Retina (tissue), 1 donor: ENCODE measurements around the gene ABHD17C.

ENCODE experiments used
- DNase-seq: peaks from one replicate; pipeline ENCODE4 v3.0.0-alpha.2; 2016

Gene ABHD17C

GRCh38 chr15:80790236-80790635 is 95.1 kb downstream of the ABHD17C start:
- no peak for DNase-seq

GRCh38 chr15:80791004-80791403 is 95.9 kb downstream of the ABHD17C start:
- no peak for DNase-seq

GRCh38 chr15:80796407-80796806 is 101.3 kb downstream of the ABHD17C start:
- DNase-seq: no peak

- DNase-seq: no peak
These were observed 103.8 kb downstream of the ABHD17C start for GRCh38 chr15:80798911-80799310.

- DNase-seq: no peak
These were observed 105.0 kb downstream of the ABHD17C start for GRCh38 chr15:80800067-80800466.

- DNase-seq: no peak
These were observed 107.0 kb downstream of the ABHD17C start for GRCh38 chr15:80801891-80802680.

GRCh38 chr15:80803580-80804525 is 108.7 kb downstream of the ABHD17C start:
- no peak for DNase-seq

GRCh38 chr15:80804970-80805495 is 109.9 kb downstream of the ABHD17C start:
- no peak for DNase-seq
